HepG2 (cell line): ENCODE results near the gene TXNDC2. TPM values are rescaled to one million over a fixed set of nuclear protein-coding genes. Genes with fewer than 3 reads are reported as not detected.
A peak's percentile ranks its signal among the peaks of the same experiment; 100 is the strongest.
"Not testable (repeated sequence)": the region's sequence is repeated elsewhere in the genome, so short reads cannot be mapped to it uniquely, and the experiment has no call there.

Experiments
- ATAC-seq: fragments of 200-7000 bp; cut with Tn5 transposase; 3 replicates; pipeline ENCODE4 v1.9.1; 2020; ENCODE audit warnings: mild to moderate bottlenecking, moderate library complexity
- BruUV-seq: library from RNA; stranded (reverse); fragments of 400-500 nt; replicated peaks from 2 replicates; lab custom pipeline; 2021; lab: Mats Ljungman, UMichigan
- CTCF ChIA-PET: fragments of 300-600 bp; formaldehyde crosslinking; extraction: SDS; loops from one replicate; lab custom pipeline; 2021; ENCODE audit warnings: low total read pairs, inconsistent platforms, low intra/inter-chr PET ratio; lab: Yijun Ruan, JAX
- POLR2A ChIA-PET: fragments of 350-600 bp; sonication (Branson Sonifier 250); formaldehyde crosslinking; loops from one replicate; lab custom pipeline; 2020; ENCODE audit warnings: antibody characterized with exemption, inconsistent platforms; lab: Yijun Ruan, JAX
- DNase-seq: peaks from one replicate; pipeline ENCODE4 v3.0.0-alpha.2; 2015; ENCODE audit warnings: low spot score
- FAIRE-seq: peaks from 3 replicates; lab custom pipeline; 2011; peaks lifted over from hg19 to GRCh38; lab: Jason Lieb, UNC
- H2AFZ ChIP-seq: one replicate; pipeline ENCODE4 v1.6.1; 2011; ENCODE audit warnings: low read length, inconsistent platforms
- H3K27ac ChIP-seq: fragments of 300-600 bp; 3 replicates; pipeline ENCODE4 v1.8.0; 2011; ENCODE audit warnings: mixed run types, mild to moderate bottlenecking, mixed read lengths, low read length, inconsistent platforms; ENCODE audit not compliant: insufficient read depth; ENCODE audit errors: extremely low read length
- H3K27me3 ChIP-seq, 2 experiments: fragments of 200-600 bp in 1 of 2; 2 replicates in 1 of 2; 3 replicates in 1 of 2; pipeline versions ENCODE4 v1.6.0 to v1.8.0; 2011; ENCODE audit warnings: low read length in 2 of 2, mild to moderate bottlenecking in 2 of 2, moderate library complexity in 2 of 2, inconsistent platforms in 1 of 2; ENCODE audit not compliant: insufficient read depth in 2 of 2, control insufficient read depth in 1 of 2
- H3K36me3 ChIP-seq, 2 experiments: fragments of 200-600 bp in 1 of 2; replicated peaks in 1 of 2; 2 replicates in 1 of 2; 3 replicates in 1 of 2; pipeline versions ENCODE4 v1.5.1 to v1.8.0; 2011; ENCODE audit warnings: low read length in 2 of 2, inconsistent platforms in 1 of 2; ENCODE audit not compliant: insufficient read depth in 2 of 2, control insufficient read depth in 1 of 2
- H3K4me1 ChIP-seq: 2 replicates; pipeline ENCODE4 v1.5.1; 2012; ENCODE audit warnings: low read length, inconsistent platforms; ENCODE audit not compliant: insufficient read depth
- H3K4me2 ChIP-seq: 2 replicates; pipeline ENCODE4 v1.6.0; 2011; ENCODE audit warnings: low read depth, low read length, inconsistent platforms
- H3K4me3 ChIP-seq, 3 experiments: fragments of 200-600 bp in 1 of 3; sonication (generic), shearing (Covaris generic) in 1 of 3; replicated peaks in 1 of 3; 2 replicates each; pipeline ENCODE4 v1.5.1; 2011 to 2016; ENCODE audit warnings: low read length in 3 of 3, inconsistent platforms in 2 of 3, low read depth in 2 of 3, mild to moderate bottlenecking in 2 of 3, control low read depth in 1 of 3, mixed read lengths in 1 of 3; ENCODE audit not compliant: insufficient read depth in 1 of 3
- H3K79me2 ChIP-seq: one replicate; pipeline ENCODE4 v1.6.1; 2011; ENCODE audit warnings: low read length, inconsistent platforms; ENCODE audit not compliant: insufficient read depth
- H3K9ac ChIP-seq: 2 replicates; pipeline ENCODE4 v1.6.0; 2011; ENCODE audit warnings: mild to moderate bottlenecking, low read depth, low read length, inconsistent platforms; ENCODE audit not compliant: insufficient read depth
- H3K9me3 ChIP-seq: 2 replicates; pipeline ENCODE4 v1.5.1; 2012; ENCODE audit warnings: mild to moderate bottlenecking, low read length
- H4K20me1 ChIP-seq: 2 replicates; pipeline ENCODE4 v1.6.0; 2011; ENCODE audit warnings: inconsistent platforms, mild to moderate bottlenecking, low read length, moderate library complexity; ENCODE audit not compliant: insufficient read depth
- ADNP ChIP-seq: sonication (generic); formaldehyde crosslinking; IDR thresholded peaks from 2 replicates; pipeline ENCODE4 v1.4.0; 2020; ENCODE audit warnings: missing genetic modification reagents
- CEBPG ChIP-seq: IDR thresholded peaks from 2 replicates; pipeline ENCODE4 v1.6.1; 2016
- ETV5 ChIP-seq: IDR thresholded peaks from 2 replicates; pipeline ENCODE4 v1.6.1; 2018; ENCODE audit warnings: missing biosample characterization, missing genetic modification reagents, inconsistent platforms, borderline replicate concordance
- GATAD2A ChIP-seq: IDR thresholded peaks from 2 replicates; pipeline ENCODE4 v1.6.1; 2016
- JUNB ChIP-seq: sonication (generic); formaldehyde crosslinking; IDR thresholded peaks from 2 replicates; pipeline ENCODE4 v1.8.0; 2022; ENCODE audit warnings: missing genetic modification reagents, mild to moderate bottlenecking, borderline replicate concordance
- SMC3 ChIP-seq: IDR thresholded peaks from 2 replicates; pipeline ENCODE4 v1.6.1; 2011; ENCODE audit warnings: low read length, improper control_type of control experiment
- ZNF121 ChIP-seq: sonication (generic); formaldehyde crosslinking; IDR thresholded peaks from 2 replicates; pipeline ENCODE4 v1.5.0; 2020; ENCODE audit warnings: mild to moderate bottlenecking, missing genetic modification reagents
- ZNF17 ChIP-seq: sonication (generic); formaldehyde crosslinking; IDR thresholded peaks from 2 replicates; pipeline ENCODE4 v1.5.0; 2020; ENCODE audit warnings: mild to moderate bottlenecking, missing genetic modification reagents
- ZNF569 ChIP-seq: sonication (generic); formaldehyde crosslinking; IDR thresholded peaks from 2 replicates; pipeline ENCODE4 v1.5.0; 2020; ENCODE audit warnings: mild to moderate bottlenecking, missing genetic modification reagents, moderate library complexity, borderline replicate concordance
- ZNF577 ChIP-seq: sonication (generic); formaldehyde crosslinking; IDR thresholded peaks from 2 replicates; pipeline ENCODE4 v1.4.0; 2020; ENCODE audit warnings: mild to moderate bottlenecking, low read depth, missing genetic modification reagents, borderline replicate concordance
- WGBS: methylation state at CpG from one replicate; pipeline ENCODE4 v1.1.6; 2017; ENCODE audit warnings: low lambda C conversion rate; 5-methylcytosine and 5-hydroxymethylcytosine counted together
- in situ Hi-C: cut with HindIII; loops from 2 replicates; pipeline ENCODE4 v1.10.0; 2017; ENCODE audit warnings: low pct_unique_long_range_greater_than_20kb; ENCODE audit not compliant: extremely low pct_ligation_motif_present
- intact Hi-C: fragments of 100-400 bp; cut with micrococcal nuclease; formaldehyde crosslinking; loops from one replicate; pipeline ENCODE4 v1.10.0; 2022; ENCODE audit not compliant: unreplicated experiment
- polyA plus RNA-seq, 8 experiments: library from polyadenylated mRNA; depleted of rRNA in 3 of 8; stranded (reverse) in 7 of 8; unstranded in 1 of 8; fragments of >200 nt; fragmentation: Illumina TruSeq in 4 of 8; extraction: Trizol in 4 of 8; gene quantifications; 2 replicates each; pipeline versions ENCODE4 v1.2.1 to v1.2.3, GENCODE V29; 2011 to 2016; ENCODE audit warnings: low read depth in 4 of 8, missing spikeins in 1 of 8, mixed read lengths in 1 of 8; ENCODE audit not compliant: insufficient read depth in 1 of 8
- total RNA-seq, 5 experiments: library from RNA; depleted of rRNA; stranded (reverse); fragments of >200 nt; fragmentation: Illumina TruSeq; extraction: Trizol; gene quantifications; 2 replicates each; pipeline ENCODE4 v1.2.3, GENCODE V29; 2016; ENCODE audit warnings: low read depth in 1 of 5
- TF ChIP-seq, protein P1 (sequence below): sonication (generic); formaldehyde crosslinking; IDR thresholded peaks from 2 replicates; pipeline ENCODE4 v1.5.0; 2020; ENCODE audit warnings: mild to moderate bottlenecking, missing genetic modification reagents

TXNDC2 gene
- total and polyA plus RNA-seq, 2 of the 13 experiments (the other 11 are each of a cell fraction or from before 2014, with no cell fraction given) = not detected

DNA sequence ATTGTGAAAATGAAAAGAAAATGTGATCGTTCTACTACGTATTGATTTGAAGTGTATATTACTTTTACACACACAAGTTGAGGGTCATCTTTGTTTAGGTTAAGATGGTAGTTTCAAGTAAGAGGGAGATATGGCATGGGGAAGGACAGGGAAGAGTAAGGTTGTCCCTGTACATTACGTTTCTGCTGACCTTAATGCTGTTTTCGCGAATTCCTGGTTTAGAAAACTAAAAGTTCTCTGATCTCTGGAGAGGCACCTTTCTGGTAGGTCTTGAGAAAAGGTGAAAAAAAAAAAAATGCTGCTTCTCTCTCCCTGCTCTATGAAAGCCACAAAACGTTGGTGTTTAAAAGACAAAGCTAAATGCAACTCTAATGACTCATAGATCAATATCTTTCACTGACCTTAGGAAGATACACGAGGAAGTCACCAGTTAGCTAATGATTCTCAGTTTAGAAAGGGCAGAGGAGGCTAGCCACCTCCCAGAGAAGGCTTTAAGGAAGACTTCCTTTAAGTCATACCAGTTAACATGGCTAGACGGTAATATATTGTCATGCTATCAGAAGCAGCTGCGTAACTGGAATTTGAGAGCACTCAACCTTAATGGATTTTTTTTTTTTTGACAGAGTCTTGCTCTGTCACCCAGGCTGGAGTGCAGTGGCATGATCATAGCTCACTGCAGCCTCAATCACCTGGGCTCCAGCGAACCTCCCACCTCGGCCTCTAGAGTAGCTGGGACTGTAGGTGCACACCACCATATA is 13.2 kb downstream of the TXNDC2 start (continued):
- TF ChIP-seq, protein P1, sequence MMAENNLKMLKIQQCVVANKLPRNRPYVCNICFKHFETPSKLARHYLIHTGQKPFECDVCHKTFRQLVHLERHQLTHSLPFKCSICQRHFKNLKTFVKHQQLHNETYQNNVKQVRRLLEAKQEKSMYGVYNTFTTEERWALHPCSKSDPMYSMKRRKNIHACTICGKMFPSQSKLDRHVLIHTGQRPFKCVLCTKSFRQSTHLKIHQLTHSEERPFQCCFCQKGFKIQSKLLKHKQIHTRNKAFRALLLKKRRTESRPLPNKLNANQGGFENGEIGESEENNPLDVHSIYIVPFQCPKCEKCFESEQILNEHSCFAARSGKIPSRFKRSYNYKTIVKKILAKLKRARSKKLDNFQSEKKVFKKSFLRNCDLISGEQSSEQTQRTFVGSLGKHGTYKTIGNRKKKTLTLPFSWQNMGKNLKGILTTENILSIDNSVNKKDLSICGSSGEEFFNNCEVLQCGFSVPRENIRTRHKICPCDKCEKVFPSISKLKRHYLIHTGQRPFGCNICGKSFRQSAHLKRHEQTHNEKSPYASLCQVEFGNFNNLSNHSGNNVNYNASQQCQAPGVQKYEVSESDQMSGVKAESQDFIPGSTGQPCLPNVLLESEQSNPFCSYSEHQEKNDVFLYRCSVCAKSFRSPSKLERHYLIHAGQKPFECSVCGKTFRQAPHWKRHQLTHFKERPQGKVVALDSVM (CRISPR knock-in tag) = peak; percentile 88
- TF ChIP-seq ZNF577 (CRISPR knock-in tag) = no peak
- no peak for TF ChIP-seq ADNP
- no peak for TF ChIP-seq ZNF569 (CRISPR knock-in tag)
- TF ChIP-seq CEBPG (CRISPR knock-in tag) = peak; percentile 9; the same call in 1 of the 2 replicates
- peak; percentile 92 for TF ChIP-seq JUNB (CRISPR knock-in tag)
- no peak for TF ChIP-seq SMC3
- no peak for TF ChIP-seq ZNF17 (CRISPR knock-in tag)
- TF ChIP-seq GATAD2A (CRISPR knock-in tag) = peak; percentile 88
- TF ChIP-seq ETV5 (CRISPR knock-in tag) = peak; percentile 23; the same call in 1 of the 2 replicates

DNA sequence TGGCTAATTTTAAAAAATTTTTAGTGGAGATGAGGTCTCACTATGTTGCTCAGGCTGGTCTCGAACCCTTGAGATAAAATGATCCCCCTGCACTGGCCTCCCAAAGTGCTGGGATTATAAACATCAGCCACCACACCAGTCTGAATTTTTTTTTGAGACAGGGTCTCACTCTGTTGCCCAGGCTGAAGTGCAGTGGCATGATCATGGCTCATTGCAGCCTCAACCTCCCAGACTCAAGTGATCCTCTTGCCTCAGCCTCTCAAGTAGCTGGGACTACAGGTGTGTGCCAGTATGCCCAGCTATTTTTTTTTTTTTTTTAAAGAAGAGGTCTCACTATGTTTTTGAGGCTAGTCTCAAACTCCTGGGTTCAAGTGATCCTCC is 13.8 kb downstream of the TXNDC2 start:
- POLR2A ChIA-PET = interaction anchor here (0.9 to 1.3 kb wide), 3 partner anchors 14 to 30 kb away, joined by 3 to 19 read pairs (median 8); partner anchors contain the start of gene VAPA

More for the DNA sequence above, 13.8 kb downstream of the TXNDC2 start:
- TF ChIP-seq ZNF121 (CRISPR knock-in tag) = peak; percentile 34; the same call in 1 of the 2 replicates
- ATAC-seq, in situ Hi-C loops, CTCF ChIA-PET, DNase-seq, FAIRE-seq, H2AFZ ChIP-seq, BruUV-seq, intact Hi-C loops, H3K27me3 ChIP-seq, H3K4me2 ChIP-seq, H3K4me3 ChIP-seq, H3K36me3 ChIP-seq, H3K9ac ChIP-seq, H3K9me3 ChIP-seq, H3K27ac ChIP-seq, H3K79me2 ChIP-seq, H4K20me1 ChIP-seq: not testable (repeated sequence)
- peaks cover 25% of the 10 kb centered on the region for H3K4me1 ChIP-seq
- WGBS = 83% methylated on average over 1 of the region's 1 CpG
